SK-N-SH treated with all-trans-retinoic acid at 6 μM for 48 hours (cell line): ENCODE results near the gene DPP9.

Experiments
- ATAC-seq: fragments of 200-7000 bp; cut with Tn5 transposase; 3 replicates; pipeline ENCODE4 v1.9.1; 2020; ENCODE audit warnings: mild to moderate bottlenecking, moderate library complexity
- ARNTL ChIP-seq: fragments of 450-650 bp; formaldehyde crosslinking; IDR thresholded peaks from 2 replicates; pipeline ENCODE4 v1.5.0; 2020; ENCODE audit warnings: low read depth, mild to moderate bottlenecking, moderate library complexity, borderline replicate concordance
- BACH2 ChIP-seq: fragments of 250-450 bp; sonication (Bioruptor Pico); IDR thresholded peaks from 2 replicates; pipeline ENCODE4 v1.9.0; 2021; ENCODE audit warnings: mild to moderate bottlenecking, borderline replicate concordance
- CSDC2 ChIP-seq: fragments of 250-450 bp; sonication (Bioruptor Pico); IDR thresholded peaks from 2 replicates; pipeline ENCODE4 v1.5.0; 2020; ENCODE audit warnings: mild to moderate bottlenecking, moderate library complexity
- ESRRG ChIP-seq: fragments of 250-450 bp; sonication (Bioruptor Pico); IDR thresholded peaks from 2 replicates; pipeline ENCODE4 v1.6.1; 2021; ENCODE audit warnings: mild to moderate bottlenecking
- GLIS3 ChIP-seq: fragments of 250-450 bp; sonication (Bioruptor Pico); IDR thresholded peaks from 2 replicates; pipeline ENCODE4 v1.5.0; 2020; ENCODE audit warnings: mild to moderate bottlenecking, moderate library complexity
- OSR1 ChIP-seq: fragments of 250-450 bp; sonication (Bioruptor Pico); IDR thresholded peaks from 2 replicates; pipeline ENCODE4 v1.8.0; 2022; ENCODE audit warnings: moderate library complexity, mild to moderate bottlenecking, inconsistent platforms
- PPARA ChIP-seq: fragments of 250-450 bp; sonication (Bioruptor Pico); IDR thresholded peaks from 2 replicates; pipeline ENCODE4 v1.5.0; 2020; ENCODE audit warnings: mild to moderate bottlenecking, borderline replicate concordance
- RARB ChIP-seq: fragments of 250-450 bp; sonication (Bioruptor Pico); IDR thresholded peaks from 2 replicates; pipeline ENCODE4 v1.8.0; 2021; ENCODE audit warnings: mild to moderate bottlenecking, moderate library complexity
- SNAI2 ChIP-seq: fragments of 250-450 bp; sonication (Bioruptor Pico); IDR thresholded peaks from 2 replicates; pipeline ENCODE4 v1.5.0; 2020; ENCODE audit warnings: mild to moderate bottlenecking, moderate library complexity
- ZC3H10 ChIP-seq: fragments of 250-450 bp; sonication (Bioruptor Pico); IDR thresholded peaks from 2 replicates; pipeline ENCODE4 v1.5.1; 2021; ENCODE audit warnings: mild to moderate bottlenecking, moderate library complexity
- ZFP3 ChIP-seq: fragments of 250-450 bp; sonication (Bioruptor Pico); IDR thresholded peaks from 2 replicates; pipeline ENCODE4 v1.5.0; 2020; ENCODE audit warnings: mild to moderate bottlenecking, moderate library complexity
- ZFP30 ChIP-seq: fragments of 450-650 bp; formaldehyde crosslinking; IDR thresholded peaks from 2 replicates; pipeline ENCODE4 v1.5.0; 2022; ENCODE audit warnings: mild to moderate bottlenecking, moderate library complexity
- ZNF565 ChIP-seq: fragments of 450-650 bp; formaldehyde crosslinking; conservative IDR thresholded peaks from 2 replicates; pipeline ENCODE4 v1.5.0; 2020; ENCODE audit warnings: low read depth, mild to moderate bottlenecking, moderate library complexity
- ZNF70 ChIP-seq: fragments of 450-650 bp; formaldehyde crosslinking; IDR thresholded peaks from 2 replicates; pipeline ENCODE4 v1.5.0; 2020; ENCODE audit warnings: mild to moderate bottlenecking, moderate library complexity
- ZNF8 ChIP-seq: fragments of 450-650 bp; formaldehyde crosslinking; IDR thresholded peaks from 2 replicates; pipeline ENCODE4 v1.5.0; 2020; ENCODE audit warnings: mild to moderate bottlenecking, moderate library complexity
- TF ChIP-seq, protein P1 (sequence below): fragments of 250-450 bp; sonication (Bioruptor Pico); IDR thresholded peaks from 2 replicates; pipeline ENCODE4 v1.8.0; 2021; ENCODE audit warnings: low read depth, mild to moderate bottlenecking, moderate library complexity, borderline replicate concordance
- TF ChIP-seq, protein P2 (sequence below): fragments of 250-450 bp; sonication (Bioruptor Pico); IDR thresholded peaks from 2 replicates; pipeline ENCODE4 v1.8.0; 2020; ENCODE audit warnings: mild to moderate bottlenecking, moderate library complexity, borderline replicate concordance
- TF ChIP-seq, protein P3 (sequence below): fragments of 250-450 bp; sonication (Bioruptor Pico); IDR thresholded peaks from 2 replicates; pipeline ENCODE4 v1.5.1; 2021; ENCODE audit warnings: mild to moderate bottlenecking, moderate library complexity
- TF ChIP-seq, protein P4 (sequence below): fragments of 250-450 bp; sonication (Bioruptor Pico); IDR thresholded peaks from 2 replicates; pipeline ENCODE4 v1.5.0; 2020; ENCODE audit warnings: mild to moderate bottlenecking, moderate library complexity
- TF ChIP-seq, protein P5 (sequence below): fragments of 250-450 bp; sonication (Bioruptor Pico); IDR thresholded peaks from 2 replicates; pipeline ENCODE4 v1.5.1; 2020; ENCODE audit warnings: low read depth, mild to moderate bottlenecking, moderate library complexity

The DPP9 gene

DNA sequence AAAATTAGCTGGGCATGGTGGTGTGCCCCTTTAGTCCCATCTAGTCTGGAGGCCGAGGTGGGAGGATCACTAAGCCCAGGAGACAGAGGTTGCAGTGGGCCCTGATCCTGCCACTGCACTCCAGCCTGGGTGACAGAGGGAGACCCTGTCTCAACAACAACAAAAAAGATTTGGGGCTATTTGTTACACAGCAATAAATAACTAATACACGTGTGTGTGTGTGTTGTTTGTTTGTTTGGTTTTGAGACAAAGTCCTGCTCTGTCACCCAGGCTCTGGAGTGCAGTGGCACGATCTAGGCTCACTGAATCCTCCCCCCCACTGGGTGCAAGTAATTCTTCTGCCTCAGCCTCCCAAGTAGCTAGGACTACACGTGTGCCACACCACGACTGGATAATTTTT lies 35.0 kb upstream of the DPP9 start:
- no peak for ATAC-seq
- no peak for TF ChIP-seq PPARA (CRISPR knock-in tag)
- no peak for TF ChIP-seq ZNF70 (CRISPR knock-in tag)
- no peak for TF ChIP-seq OSR1 (CRISPR knock-in tag)
- TF ChIP-seq, protein P1, sequence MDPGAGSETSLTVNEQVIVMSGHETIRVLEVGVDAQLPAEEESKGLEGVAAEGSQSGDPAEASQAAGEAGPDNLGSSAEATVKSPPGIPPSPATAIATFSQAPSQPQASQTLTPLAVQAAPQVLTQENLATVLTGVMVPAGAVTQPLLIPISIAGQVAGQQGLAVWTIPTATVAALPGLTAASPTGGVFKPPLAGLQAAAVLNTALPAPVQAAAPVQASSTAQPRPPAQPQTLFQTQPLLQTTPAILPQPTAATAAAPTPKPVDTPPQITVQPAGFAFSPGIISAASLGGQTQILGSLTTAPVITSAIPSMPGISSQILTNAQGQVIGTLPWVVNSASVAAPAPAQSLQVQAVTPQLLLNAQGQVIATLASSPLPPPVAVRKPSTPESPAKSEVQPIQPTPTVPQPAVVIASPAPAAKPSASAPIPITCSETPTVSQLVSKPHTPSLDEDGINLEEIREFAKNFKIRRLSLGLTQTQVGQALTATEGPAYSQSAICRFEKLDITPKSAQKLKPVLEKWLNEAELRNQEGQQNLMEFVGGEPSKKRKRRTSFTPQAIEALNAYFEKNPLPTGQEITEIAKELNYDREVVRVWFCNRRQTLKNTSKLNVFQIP (CRISPR knock-in tag) = no peak
- no peak for TF ChIP-seq ARNTL (CRISPR knock-in tag)
- no peak for TF ChIP-seq GLIS3 (CRISPR knock-in tag)
- TF ChIP-seq, all 23 proteins: peak for 0

DNA sequence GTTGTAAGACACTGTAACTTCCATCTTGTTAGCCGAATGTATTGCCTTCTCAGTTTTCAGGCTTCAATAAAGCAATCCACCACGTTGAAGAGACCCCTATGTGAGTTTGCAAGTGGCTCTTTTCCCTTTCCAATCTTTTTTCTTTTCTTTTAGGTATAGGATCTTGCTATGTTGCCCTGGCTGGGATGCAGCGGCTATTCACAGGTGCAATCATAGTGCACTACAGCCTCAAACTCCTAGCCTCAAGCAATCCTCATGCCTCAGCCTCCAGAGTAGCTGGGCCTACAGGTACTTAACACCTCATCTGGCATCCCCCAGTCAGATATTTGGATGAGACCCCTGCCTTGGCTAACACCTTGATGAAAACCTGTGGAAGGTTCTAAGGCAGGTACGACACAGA lies 34.4 kb upstream of the DPP9 start:
- no peak for ATAC-seq
- TF ChIP-seq ZNF70 (CRISPR knock-in tag) (no peak), ZC3H10 (no peak), GLIS3 (CRISPR knock-in tag) (no peak), ZFP30 (CRISPR knock-in tag) (no peak), ZNF565 (CRISPR knock-in tag) (no peak), CSDC2 (no peak)
- TF ChIP-seq, protein P2, sequence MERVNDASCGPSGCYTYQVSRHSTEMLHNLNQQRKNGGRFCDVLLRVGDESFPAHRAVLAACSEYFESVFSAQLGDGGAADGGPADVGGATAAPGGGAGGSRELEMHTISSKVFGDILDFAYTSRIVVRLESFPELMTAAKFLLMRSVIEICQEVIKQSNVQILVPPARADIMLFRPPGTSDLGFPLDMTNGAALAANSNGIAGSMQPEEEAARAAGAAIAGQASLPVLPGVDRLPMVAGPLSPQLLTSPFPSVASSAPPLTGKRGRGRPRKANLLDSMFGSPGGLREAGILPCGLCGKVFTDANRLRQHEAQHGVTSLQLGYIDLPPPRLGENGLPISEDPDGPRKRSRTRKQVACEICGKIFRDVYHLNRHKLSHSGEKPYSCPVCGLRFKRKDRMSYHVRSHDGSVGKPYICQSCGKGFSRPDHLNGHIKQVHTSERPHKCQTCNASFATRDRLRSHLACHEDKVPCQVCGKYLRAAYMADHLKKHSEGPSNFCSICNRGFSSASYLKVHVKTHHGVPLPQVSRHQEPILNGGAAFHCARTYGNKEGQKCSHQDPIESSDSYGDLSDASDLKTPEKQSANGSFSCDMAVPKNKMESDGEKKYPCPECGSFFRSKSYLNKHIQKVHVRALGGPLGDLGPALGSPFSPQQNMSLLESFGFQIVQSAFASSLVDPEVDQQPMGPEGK (CRISPR knock-in tag) = no peak
- TF ChIP-seq, protein P3, sequence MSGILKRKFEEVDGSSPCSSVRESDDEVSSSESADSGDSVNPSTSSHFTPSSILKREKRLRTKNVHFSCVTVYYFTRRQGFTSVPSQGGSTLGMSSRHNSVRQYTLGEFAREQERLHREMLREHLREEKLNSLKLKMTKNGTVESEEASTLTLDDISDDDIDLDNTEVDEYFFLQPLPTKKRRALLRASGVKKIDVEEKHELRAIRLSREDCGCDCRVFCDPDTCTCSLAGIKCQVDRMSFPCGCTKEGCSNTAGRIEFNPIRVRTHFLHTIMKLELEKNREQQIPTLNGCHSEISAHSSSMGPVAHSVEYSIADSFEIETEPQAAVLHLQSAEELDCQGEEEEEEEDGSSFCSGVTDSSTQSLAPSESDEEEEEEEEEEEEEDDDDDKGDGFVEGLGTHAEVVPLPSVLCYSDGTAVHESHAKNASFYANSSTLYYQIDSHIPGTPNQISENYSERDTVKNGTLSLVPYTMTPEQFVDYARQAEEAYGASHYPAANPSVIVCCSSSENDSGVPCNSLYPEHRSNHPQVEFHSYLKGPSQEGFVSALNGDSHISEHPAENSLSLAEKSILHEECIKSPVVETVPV (CRISPR knock-in tag) = no peak

DNA sequence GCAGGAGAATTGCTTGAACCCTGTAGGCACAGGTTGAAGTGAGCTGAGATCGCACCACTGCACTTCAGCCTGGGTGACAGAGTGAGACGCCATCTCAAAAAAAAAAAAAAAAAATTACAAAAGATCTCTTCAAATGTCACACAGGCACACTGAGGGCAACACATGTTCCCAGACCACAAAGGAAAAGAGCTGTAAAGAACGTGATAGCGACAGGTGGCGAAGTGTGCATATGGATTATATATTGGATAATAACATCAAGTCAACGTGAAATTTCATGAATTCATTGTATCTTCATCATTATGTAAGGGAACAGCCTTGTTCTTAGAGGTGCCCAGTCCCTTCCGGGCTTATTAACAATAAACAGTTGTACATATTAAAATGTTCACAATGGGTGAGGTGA lies 31.8 kb upstream of the DPP9 start:
- ATAC-seq = no peak
- TF ChIP-seq SNAI2 (no peak), GLIS3 (CRISPR knock-in tag) (no peak), BACH2 (CRISPR knock-in tag) (no peak), ZNF70 (CRISPR knock-in tag) (no peak)
- TF ChIP-seq, protein P4, sequence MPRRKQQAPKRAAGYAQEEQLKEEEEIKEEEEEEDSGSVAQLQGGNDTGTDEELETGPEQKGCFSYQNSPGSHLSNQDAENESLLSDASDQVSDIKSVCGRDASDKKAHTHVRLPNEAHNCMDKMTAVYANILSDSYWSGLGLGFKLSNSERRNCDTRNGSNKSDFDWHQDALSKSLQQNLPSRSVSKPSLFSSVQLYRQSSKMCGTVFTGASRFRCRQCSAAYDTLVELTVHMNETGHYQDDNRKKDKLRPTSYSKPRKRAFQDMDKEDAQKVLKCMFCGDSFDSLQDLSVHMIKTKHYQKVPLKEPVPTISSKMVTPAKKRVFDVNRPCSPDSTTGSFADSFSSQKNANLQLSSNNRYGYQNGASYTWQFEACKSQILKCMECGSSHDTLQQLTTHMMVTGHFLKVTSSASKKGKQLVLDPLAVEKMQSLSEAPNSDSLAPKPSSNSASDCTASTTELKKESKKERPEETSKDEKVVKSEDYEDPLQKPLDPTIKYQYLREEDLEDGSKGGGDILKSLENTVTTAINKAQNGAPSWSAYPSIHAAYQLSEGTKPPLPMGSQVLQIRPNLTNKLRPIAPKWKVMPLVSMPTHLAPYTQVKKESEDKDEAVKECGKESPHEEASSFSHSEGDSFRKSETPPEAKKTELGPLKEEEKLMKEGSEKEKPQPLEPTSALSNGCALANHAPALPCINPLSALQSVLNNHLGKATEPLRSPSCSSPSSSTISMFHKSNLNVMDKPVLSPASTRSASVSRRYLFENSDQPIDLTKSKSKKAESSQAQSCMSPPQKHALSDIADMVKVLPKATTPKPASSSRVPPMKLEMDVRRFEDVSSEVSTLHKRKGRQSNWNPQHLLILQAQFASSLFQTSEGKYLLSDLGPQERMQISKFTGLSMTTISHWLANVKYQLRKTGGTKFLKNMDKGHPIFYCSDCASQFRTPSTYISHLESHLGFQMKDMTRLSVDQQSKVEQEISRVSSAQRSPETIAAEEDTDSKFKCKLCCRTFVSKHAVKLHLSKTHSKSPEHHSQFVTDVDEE (CRISPR knock-in tag) = no peak
- TF ChIP-seq, all 23 proteins: peak for 0

DNA sequence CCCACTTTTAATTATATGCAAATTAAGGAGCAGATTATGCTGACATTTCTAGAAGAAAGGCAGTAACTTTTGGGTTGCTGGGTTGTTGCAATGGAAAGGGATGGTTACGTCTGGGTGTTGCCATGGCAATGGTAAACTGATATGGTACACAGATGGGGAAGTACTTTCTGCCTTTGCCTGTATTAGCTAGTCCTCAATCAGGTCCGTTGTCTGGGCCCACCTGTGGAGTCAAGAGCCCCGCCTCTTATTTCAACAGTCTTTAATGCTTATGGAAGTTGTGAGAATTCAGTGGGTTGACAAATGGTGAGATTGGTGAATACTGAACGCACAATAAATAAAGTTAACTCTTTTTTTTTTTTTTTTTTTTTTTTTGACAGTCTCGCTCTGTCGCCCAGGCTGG lies 30.6 kb upstream of the DPP9 start:
- no peak for ATAC-seq
- TF ChIP-seq, protein P1 (CRISPR knock-in tag) = no peak
- no peak for TF ChIP-seq ZNF8 (CRISPR knock-in tag)
- TF ChIP-seq ZNF70 (CRISPR knock-in tag) = no peak
- no peak for TF ChIP-seq ESRRG (CRISPR knock-in tag)
- no peak for TF ChIP-seq ZNF565 (CRISPR knock-in tag)
- no peak for TF ChIP-seq ZFP3
- TF ChIP-seq PPARA (CRISPR knock-in tag) = no peak
- TF ChIP-seq SNAI2 = no peak
- TF ChIP-seq, protein P3 (CRISPR knock-in tag) = no peak
- TF ChIP-seq, protein P4 (CRISPR knock-in tag) = no peak
- no peak for TF ChIP-seq CSDC2
- TF ChIP-seq GLIS3 (CRISPR knock-in tag) = no peak
- no peak for TF ChIP-seq OSR1 (CRISPR knock-in tag)
- TF ChIP-seq, protein P5, sequence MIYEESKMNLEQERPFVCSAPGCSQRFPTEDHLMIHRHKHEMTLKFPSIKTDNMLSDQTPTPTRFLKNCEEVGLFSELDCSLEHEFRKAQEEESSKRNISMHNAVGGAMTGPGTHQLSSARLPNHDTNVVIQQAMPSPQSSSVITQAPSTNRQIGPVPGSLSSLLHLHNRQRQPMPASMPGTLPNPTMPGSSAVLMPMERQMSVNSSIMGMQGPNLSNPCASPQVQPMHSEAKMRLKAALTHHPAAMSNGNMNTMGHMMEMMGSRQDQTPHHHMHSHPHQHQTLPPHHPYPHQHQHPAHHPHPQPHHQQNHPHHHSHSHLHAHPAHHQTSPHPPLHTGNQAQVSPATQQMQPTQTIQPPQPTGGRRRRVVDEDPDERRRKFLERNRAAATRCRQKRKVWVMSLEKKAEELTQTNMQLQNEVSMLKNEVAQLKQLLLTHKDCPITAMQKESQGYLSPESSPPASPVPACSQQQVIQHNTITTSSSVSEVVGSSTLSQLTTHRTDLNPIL (CRISPR knock-in tag) = no peak
- no peak for TF ChIP-seq RARB
